AG04449 (cell line): ENCODE data around the gene BTNL2.

Experiments
- CTCF ChIA-PET: fragments of 350-600 bp; formaldehyde crosslinking; extraction: SDS; loops from one replicate; lab custom pipeline; 2021; ENCODE audit warnings: antibody characterized with exemption; lab: Yijun Ruan, JAX
- POLR2A ChIA-PET: fragments of 400-600, 350-600 bp; formaldehyde crosslinking; extraction: SDS; loops from one replicate; lab custom pipeline; 2020; ENCODE audit warnings: antibody characterized with exemption, inconsistent platforms; lab: Yijun Ruan, JAX
- DNase-seq: peaks from one replicate; pipeline ENCODE4 v3.0.0-alpha.2; 2010; ENCODE audit warnings: low read depth, low spot score
- H3K4me3 ChIP-seq: 2 replicates; pipeline ENCODE4 v1.5.1; 2011; ENCODE audit warnings: low read depth, mild to moderate bottlenecking, control low read depth, low read length
- CTCF ChIP-seq: IDR thresholded peaks from one replicate; pipeline ENCODE4 v1.5.1; 2011; ENCODE audit warnings: mild to moderate bottlenecking, moderate library complexity, low read length, control low read depth, inconsistent platforms; ENCODE audit not compliant: insufficient read depth; ENCODE audit errors: missing control alignments

BTNL2 gene

GRCh38 chr6:32424589-32425300 is 17.8 kb upstream of the BTNL2 start:
- TF ChIP-seq CTCF: no peak
- POLR2A ChIA-PET: no interaction called here
- H3K4me3 ChIP-seq: no peak overlapping the region
- DNase-seq: no peak
- CTCF ChIA-PET: interaction anchor here (0.8 to 6.9 kb wide), 4 partner anchors 12 to 444 kb away, joined by 3 to 64 read pairs (median 8); no protein-coding TSS in a partner anchor

GRCh38 chr6:32416036-32416435 is 9.1 kb upstream of the BTNL2 start:
- H3K4me3 ChIP-seq: no peak overlapping the region
- POLR2A ChIA-PET: no interaction called here
- DNase-seq: no peak
- TF ChIP-seq CTCF: no peak
- CTCF ChIA-PET: interaction anchor here (1.4 to 9.6 kb wide), 8 partner anchors 8 to 452 kb away, joined by 3 to 172 read pairs (median 66); partner anchors contain the start of gene BTNL2

GRCh38 chr6:32415521-32416019 is 8.6 kb upstream of the BTNL2 start:
- peak; percentile 91 for TF ChIP-seq CTCF
- no peak overlapping the region for H3K4me3 ChIP-seq
- POLR2A ChIA-PET: no interaction called here
- CTCF ChIA-PET: interaction anchor here (0.9 to 9.6 kb wide), 11 partner anchors 8 to 453 kb away, joined by 3 to 172 read pairs (median 55); partner anchors contain the start of gene BTNL2
- DNase-seq: peak; percentile 7

GRCh38 chr6:32413427-32414047 is 6.6 kb upstream of the BTNL2 start:
- ChIA-PET POLR2A (no interaction called here), CTCF (interaction anchor here (0.8 to 9.6 kb wide), 46 partner anchors 10 to 458 kb away, joined by 3 to 172 read pairs (median 4); partner anchors contain the start of genes BTNL2, HLA-DRA, TAP1 and TAP2)
- peak; percentile 38 for DNase-seq
- no peak overlapping the region for H3K4me3 ChIP-seq
- TF ChIP-seq CTCF: peak; percentile 97

- TF ChIP-seq CTCF: no peak
- no peak for DNase-seq
- ChIA-PET POLR2A (no interaction called here), CTCF (interaction anchor here (0.9 to 9.6 kb wide), 8 partner anchors 12 to 457 kb away, joined by 3 to 172 read pairs (median 60); no protein-coding TSS in a partner anchor)
- no peak overlapping the region for H3K4me3 ChIP-seq
Measured at GRCh38 chr6:32411566-32412327, 4.8 kb upstream of the BTNL2 start.
